HG03442 (cell line): ENCODE data around the gene SOX8.
"Not testable (repeated sequence)": the region's sequence is repeated elsewhere in the genome, so short reads cannot be mapped to it uniquely, and the experiment has no call there.

Experiments used
- ATAC-seq: cut with Tn5 transposase; IDR thresholded peaks from one replicate; pipeline ENCODE4 v1.9.1; 2021; ENCODE audit warnings: mild to moderate bottlenecking, moderate library complexity; ENCODE audit not compliant: unreplicated experiment

SOX8 gene

DNA sequence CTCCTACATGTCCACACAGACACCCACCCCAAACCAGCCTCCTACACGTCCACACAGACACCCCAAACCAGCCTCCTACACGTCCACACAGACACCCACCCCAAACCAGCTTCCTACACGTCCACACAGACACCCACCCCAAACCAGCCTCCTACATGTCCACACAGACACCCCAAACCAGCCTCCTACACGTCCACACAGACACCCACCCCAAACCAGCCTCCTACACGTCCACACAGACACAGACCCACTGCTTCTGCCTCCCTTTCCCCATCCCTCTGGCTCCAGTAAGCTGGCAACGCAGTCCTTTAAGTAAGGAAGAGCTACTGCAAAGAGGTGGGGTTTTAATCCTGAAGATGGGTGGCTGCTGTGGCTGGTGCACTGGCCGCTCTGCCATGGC lies 27.8 kb upstream of the SOX8 start:
- not testable (repeated sequence) for ATAC-seq

DNA sequence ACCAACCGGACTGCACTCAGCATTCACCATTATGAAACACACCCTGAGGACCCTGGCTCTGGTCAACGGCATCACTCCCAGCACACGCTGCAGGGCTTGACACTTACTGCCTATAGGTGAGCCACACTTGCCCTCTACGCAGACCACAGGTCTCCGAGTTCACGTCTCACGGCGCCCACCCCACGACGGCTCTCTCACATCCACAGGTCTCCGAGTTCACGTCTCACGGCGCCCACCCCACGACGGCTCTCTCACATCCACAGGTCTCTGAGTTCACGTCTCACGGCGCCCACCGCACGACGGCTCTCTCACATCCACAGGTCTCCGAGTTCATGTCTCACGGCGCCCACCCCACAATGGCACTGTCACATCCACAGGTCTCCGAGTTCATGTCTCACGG lies 25.8 kb upstream of the SOX8 start:
- ATAC-seq = not testable (repeated sequence)

DNA sequence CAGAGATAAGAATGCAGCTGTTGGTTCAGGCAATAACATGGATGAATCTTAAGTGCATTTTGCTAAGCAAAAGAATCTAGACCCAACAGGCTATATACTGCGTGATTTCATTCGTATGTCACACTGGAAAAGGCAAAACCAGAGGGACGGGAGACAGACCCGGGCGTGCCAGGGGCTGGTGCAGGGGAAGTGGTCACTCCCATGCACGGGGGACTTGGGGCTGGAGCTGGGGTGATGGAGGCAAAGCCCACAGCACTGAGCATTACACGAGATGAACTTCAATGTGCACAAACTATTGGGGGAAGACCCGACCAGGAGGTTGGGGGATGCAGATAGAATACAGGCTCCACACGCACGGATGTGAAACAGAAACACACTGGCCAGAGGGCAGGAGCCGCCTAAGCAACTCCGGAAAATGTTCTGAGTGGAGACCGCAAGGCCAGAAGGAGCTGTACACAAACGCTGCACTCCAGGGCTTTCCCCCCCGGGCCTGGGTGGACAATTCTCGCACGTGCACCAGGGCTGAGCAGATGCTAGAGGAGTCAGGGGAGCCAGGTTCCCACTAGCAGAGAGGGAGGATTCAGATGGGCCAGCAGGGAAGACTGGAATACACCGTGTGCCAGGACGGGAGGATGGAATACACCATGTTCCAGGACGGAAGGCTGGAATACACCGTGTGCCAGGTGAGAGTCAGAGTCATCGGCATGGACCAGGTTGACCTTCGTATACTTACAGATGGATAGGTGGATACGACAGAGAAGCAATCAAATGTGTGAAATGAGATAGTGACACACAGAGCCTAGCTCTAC lies 22.1 kb upstream of the SOX8 start:
- ATAC-seq = no peak

DNA sequence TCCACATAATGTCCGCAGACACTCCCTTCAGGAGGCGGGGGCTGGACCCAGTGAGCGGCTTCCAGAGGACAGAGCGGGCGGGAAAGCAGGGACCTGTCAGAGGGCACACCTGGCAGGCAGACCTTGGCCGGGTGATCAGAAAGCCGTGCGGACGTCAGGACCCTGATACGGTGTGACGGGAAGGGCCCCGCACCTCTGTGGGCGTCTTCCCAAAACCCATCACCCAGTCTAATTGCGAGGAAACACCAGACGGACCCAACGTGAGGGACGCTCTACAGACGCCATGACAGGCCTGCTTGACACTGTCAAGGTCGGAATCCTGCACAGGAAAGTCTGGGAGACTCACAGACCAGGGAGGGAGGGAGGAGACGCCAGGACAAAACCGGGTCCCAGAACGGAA lies 19.2 kb upstream of the SOX8 start:
- ATAC-seq = no peak

DNA sequence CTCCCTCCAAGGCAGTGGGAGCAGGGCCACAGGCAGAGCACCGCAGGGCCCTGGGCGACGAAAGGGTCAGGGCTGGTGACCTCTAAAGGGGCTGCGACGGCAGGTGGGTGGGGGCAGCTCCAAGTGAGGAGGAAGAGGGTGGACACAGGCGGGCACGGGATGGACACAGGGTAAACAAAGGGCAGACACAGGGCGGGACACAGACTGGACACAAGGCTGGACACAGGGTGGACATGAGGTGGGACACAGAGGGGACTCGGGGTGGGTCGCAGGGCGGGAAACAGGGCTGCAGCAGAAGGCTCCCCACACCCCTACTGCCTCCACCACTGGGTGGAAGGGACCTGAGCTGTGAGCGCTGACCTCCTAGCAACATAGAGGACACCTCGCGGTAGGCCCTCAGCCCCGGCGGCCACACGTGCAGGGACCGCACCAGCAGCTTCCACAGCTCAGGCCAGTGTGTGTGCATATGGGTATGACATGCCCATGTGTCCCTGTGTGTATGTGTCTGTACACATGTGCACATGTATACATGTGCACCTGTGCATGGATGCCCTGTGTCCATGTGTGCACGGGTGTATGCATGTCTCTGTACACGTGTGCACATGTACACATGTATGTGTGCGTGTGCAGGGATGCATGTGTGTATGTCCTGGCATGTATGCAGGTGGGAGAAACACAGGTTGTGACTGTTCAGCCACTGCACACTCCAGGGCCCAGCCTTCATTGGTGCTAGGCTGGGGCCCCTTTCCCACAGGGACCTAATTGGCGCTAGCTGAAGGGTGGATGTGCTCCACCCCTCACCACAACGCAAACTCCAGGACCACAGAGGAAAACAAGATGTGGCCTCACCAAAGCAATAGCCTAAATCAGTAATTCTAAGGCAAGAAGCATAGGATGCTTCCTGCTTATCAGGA lies 18.4 kb upstream of the SOX8 start:
- ATAC-seq = no peak

DNA sequence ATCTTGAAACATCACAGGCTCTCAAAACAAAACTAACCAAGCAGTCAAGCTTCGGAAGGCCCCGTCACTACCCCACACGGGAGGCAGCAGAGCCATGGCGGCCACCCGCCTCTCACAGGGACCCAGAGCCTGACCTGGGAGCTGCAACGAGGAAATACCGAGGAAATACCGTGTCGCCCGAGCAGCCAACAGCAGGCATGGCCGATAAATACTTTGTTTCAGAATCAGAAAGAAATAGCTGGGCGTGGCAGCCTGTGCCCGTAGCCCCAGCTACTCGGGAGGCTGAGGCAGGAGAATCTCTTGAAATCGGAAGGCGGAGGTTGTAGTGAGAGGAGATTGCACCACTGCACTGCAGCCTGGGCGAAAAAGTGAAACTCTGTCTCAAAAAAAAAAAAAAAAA lies 17.7 kb upstream of the SOX8 start:
- no peak for ATAC-seq

DNA sequence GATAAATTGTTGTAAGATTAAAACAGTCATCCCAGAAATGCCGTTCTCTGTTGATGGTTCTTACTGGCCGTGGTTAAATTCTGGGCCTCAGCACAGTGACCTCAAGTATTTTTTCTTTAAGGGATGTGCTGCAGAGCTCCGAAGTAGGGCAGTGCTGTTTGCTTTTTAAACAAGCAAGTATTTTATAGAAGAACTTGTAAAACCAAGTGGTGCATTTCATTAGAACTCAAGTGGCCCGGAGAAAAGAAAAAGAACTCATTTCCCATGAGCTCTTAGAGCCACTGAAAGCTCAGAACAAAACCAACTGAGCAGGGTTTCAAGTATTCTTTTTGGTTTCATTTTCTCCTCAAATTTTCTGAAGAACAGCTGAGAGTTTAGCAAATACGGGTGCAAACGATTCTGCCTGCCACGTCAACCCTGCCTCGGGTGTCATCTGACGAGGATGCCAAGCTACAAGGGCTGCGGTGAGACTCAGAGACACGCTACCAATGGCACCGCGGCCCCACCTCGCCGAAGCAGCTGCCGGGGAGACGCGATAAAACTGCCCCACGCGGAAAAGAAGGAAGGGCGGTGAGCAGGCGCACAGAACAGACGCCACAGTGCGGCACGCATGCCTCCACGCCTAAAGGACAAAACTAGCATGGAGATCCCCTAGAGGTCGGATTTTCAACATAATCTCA lies 17.1 kb upstream of the SOX8 start:
- ATAC-seq = no peak

DNA sequence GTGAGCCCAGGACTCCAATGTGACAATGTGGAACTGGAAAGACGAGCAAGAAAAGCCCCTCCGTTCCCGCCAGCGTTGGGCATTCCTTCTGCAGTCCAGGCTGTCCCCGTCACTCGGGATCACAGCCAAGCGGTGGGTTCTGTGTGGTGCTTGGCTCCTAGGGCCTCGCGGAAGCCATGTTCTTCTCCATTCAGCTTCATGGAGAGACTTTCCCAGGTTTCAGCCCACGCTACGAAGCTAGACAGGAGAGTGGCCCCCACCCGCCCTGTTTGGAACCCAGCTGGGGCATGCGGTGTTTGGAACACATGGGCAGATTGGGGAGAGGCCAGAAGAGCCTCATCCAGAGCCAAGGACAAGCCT lies 16.6 kb upstream of the SOX8 start:
- ATAC-seq = no peak

DNA sequence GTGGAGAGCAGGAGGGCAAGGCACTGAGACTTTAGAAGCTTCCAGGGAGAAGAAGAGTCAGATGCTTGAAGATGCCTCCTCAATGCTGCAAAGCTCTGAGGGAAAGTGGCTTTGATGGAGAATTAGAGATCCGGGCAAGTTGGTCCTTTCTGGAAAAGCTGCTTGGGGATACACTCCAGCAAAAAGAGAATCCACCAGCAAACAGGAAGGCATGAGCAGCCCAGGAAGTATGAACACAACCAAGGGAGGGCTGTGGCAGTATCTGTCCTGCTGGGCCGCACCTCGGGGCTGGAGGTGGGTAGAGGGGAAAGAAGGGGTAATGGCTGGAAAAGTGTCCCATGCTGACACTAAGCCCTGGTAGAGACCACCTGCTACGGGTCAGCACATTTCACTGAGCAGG lies 16.1 kb upstream of the SOX8 start:
- no peak for ATAC-seq

DNA sequence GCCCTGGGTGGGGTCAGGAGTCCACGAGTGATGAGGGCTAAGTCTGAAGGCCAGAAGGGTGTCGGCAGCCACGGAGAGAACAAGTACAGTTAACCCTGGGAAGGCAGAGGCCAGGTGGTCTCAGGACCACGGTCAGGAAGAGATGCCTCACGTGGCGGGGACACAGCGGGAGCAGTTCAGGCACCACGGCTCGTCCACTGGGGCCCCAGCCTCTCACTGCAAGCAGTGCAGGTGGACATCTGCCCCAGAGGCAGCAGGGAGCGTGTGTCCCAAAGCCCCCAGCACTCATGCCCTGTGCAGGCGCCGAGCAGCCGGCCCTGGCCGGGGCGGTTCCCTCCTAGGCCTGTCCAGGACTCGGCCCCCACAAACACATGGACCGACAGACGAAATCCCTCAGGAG lies 15.5 kb upstream of the SOX8 start:
- ATAC-seq = no peak

DNA sequence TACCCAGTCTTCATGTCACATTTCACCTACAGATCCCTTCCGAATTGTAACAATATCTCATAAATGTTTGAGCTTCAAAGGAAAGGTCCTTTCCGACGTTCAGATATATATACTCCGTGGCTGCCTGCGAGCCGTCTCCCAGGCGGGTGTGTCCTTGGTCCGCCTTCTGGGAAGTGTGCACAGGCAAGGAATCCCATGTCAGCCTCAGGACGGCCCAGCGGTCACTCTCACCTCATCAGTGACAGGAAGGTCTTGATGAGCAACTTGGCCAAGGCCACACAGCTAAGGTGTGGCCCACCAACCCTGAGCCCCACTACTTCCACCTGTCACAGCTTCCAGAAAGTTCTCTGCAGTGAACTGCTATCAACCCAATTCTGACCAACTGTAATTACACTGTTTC lies 15.1 kb upstream of the SOX8 start:
- no peak for ATAC-seq

DNA sequence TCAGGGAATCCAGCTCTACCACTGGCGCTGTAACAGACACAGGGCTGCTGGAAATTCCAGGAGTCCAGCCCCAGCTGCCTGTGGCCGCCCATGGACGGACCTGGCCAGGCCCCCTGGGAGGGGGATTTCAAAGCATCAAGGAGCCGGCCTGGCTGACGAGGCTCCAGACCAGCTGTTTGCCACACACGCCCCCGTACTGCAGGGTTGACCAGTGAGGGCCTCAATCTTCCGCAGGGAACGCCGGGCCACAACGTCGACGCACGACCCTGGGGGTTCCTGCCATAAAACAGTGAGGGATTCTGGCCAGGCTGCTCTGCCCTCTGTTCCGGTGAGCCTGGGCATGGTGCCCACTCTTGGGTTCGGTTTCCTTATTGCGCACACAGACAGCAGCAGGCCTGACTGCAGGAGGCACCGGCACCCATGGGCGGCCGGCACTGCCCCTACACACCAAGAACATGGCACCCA lies 14.5 kb upstream of the SOX8 start:
- no peak for ATAC-seq

DNA sequence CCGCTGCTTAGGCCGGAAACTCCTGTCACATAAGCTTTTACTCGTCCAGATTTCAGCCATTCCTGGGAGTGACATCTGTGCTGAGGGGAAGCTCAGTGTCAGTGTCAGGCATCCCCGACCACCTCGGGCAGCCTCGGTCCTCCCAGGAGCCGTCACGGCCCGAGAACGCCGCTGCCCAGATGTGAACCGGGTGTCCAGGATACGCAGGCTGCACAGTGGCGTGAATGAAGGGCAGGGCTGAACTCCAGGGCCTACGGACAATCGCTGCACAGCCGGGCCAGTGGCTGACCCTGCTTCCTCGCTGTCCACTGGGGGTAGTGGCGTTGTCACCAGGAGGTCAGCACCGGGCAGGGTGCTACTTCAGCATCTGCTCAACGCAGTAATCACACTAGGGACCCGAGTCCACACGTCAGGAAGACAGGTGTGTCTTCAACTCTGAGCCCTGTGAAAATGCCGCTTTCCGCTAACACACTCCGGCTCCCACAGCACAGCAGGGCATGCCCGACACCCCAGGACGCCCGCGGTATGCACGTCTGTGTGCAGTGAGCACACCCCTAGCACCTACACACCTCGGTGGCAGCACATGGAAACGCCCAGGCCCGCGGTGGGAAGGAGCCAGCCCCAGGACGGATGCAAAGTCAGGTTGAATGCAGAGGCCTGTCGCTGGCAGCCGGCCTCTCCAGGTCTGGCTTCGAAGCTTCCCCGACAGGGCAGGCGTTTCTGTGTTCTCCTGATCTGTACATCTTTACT lies 13.8 kb upstream of the SOX8 start:
- no peak for ATAC-seq

DNA sequence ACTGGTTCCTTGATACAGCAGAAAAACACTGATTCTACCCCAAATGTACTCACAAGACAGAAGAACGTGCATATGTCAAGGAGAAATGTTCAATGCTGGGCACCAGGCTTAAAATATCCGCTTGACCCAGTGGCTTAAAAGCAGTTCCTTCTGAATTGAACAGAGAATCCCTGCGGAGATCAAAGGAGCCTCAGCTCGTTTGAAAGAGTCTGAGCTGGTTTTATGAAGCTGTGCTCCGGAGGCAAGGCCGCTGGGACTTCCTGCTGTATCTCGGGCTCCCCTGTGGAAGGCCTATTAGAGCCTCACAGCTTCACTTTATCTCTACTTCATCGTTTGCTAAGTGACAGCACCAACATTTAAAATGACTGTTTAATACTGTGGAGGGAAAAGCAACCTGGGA lies 12.9 kb upstream of the SOX8 start:
- ATAC-seq = no peak

DNA sequence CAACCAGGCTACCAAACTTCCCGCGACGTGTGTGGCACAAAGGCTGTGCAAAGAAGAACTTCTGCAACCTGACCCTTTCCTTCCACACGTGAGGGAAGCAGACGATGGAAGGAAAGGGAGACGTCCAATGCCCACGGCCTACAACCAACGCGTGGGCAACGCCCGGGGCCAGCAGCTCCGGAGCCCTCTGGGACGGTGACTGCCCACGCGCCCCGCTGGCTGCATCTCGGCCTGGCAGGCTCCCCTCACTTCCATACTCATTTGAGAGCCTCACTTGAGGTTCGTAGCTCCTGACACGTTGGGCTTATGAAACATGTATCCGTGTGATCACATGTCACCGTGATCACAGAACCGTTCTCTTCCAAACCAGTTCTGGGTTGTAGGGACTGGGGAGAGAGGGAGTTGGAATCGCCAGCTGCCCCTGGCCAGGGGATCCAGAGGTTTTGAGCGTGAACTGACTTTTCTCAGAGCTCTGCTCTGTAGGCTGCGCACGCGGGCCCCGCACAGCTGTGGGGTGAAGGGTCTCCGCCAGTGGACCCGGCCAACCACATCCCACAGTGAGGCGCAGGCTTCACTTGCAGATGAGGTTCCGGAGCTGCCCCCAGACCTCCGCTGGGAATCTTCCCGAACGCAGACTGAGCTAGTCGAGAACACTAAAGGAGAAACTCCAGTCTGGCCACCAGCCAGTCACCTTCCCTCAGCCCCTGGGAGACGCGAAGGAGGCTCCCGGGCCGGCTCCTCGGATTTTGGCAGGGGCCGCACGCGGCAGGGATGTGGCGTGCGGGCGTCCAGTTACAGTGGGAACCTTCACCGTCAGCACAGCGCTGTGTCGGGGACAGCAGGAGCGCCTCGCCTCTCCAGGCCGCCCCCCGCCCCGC lies 11.8 kb upstream of the SOX8 start:
- ATAC-seq = no peak

DNA sequence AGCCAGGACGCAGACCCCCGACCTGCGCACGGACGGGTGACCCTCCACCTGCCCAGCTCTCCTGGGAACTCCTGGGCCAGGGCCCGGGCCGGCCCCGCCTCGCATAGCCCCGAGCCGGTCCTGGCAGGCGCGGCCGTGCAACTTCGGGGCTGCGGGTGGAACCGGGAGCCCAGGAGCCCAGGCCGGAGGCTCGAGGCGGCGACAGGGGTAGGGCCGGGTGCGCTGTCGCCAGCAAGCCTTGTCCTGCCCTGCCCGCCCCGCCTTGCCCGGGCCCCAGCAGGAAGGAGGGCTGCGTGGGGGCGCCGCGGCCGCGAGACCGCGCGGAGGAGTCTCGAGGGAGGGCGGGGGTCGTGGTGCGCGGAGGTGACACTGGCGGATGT lies 11.2 kb upstream of the SOX8 start:
- no peak for ATAC-seq

DNA sequence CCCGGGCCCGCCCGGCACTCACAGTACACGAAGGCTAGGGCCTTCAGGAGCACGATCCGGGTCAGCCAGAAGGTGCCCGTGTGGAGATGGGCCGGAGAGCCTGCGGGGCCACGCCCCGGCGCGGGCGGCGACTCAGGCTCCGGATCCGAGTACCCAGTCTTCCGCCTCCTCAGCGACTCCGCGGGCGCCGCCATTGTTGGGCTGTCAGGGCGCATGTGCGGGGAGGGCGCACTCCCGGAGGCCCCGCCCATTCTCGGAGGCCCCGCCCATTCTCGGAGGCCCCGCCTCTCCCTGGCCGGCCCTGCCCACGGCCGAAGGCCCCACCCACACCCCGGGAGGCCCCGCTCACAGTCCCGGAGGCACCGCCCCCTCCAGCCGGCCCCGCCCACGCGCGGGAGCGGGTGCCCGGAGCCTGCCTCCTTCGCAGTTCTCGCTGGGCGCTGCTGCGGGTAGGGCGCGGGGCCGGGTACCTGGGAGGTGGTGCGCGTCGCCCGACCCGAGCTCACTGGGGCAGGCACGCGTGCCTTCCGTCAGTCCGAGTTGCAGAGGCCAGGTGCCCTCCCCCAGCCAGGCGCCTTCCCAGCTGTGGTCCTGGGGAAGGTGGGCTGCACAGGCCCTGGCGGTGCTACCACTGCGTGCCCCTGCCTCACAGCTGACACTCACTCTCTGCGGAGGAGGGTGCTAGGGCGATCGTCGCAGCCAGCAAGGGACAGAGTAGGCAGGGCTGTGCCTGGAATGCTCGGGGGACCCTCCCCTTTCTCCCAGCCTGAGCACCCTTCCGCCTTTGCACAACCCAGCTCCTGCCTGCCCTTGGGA lies 10.6 kb upstream of the SOX8 start, which contains the start of gene LMF1:
LMF1 (minus strand) TSS at position 219 of the 816 bp plus-strand sequence; CDS start at position 215, 4 bp downstream.
- ATAC-seq = peak; percentile 68

DNA sequence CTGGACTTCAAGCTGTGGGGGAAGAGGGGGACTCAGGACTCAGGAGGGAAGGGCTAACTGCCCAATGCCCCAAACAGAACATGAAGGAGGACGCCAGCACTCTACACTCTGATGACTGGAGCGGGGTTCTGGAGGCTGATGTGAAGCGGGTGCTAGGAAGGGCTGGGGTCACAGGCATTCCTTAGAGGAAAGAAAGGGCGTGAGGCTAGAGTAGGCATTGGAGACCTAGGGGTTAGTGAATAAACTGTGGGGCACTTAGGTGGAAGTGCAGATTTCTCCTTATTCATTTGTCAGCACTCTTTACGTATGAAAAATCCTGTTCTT lies 10.0 kb upstream of the SOX8 start:
- no peak for ATAC-seq

DNA sequence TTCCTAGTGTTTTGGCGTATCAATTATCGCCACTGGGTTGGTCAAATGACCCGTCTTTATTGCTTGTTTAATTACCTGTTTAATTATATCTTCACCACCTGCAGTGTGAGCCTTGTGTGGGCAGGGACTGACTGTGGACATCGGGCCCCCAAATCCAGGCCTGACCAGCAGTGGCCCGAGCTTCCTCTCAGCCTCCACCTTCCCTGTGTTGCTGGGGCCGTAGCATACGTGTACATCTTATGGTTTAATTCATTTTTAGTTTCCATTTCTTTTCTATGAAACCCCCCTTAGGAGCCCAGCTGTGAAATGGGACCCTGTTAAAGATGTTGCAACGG lies 9.6 kb upstream of the SOX8 start:
- ATAC-seq = no peak
